Loucy (cell line): ENCODE measurements around the gene GTF2E1.

ENCODE experiments used
- EZH2phosphoT487 ChIP-seq: fragments of 200-600 bp; IDR thresholded peaks from 2 replicates; pipeline ENCODE4 v1.6.1; 2018; ENCODE audit warnings: antibody characterized with exemption, mild to moderate bottlenecking, moderate library complexity, borderline replicate concordance
- TF ChIP-seq, protein P1 (sequence below): fragments of 200-600 bp; sonication (generic); conservative IDR thresholded peaks from 2 replicates; pipeline ENCODE4 v1.5.1; 2014; ENCODE audit warnings: mild to moderate bottlenecking, antibody characterized with exemption, low read length

DNA sequence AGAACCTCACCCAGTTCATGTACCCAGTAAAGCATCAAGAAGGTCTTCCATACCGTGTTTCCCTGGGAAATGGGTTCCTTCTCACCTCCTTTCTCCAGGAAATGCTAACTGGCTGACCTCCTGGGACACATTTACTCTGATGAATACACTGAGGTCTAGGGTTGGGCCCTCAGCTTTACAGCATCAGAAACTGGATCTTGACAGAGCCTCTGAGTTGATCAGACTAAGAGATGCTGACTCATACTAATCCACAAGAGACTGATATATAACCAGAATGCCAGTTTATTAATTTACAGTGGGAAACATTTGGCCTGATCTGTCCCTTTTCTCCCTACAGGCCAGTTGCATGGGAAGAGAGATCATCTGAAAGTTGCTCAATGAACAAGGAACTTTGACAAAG, 55.8 kb downstream of the GTF2E1 start:
- TF ChIP-seq, protein P1, sequence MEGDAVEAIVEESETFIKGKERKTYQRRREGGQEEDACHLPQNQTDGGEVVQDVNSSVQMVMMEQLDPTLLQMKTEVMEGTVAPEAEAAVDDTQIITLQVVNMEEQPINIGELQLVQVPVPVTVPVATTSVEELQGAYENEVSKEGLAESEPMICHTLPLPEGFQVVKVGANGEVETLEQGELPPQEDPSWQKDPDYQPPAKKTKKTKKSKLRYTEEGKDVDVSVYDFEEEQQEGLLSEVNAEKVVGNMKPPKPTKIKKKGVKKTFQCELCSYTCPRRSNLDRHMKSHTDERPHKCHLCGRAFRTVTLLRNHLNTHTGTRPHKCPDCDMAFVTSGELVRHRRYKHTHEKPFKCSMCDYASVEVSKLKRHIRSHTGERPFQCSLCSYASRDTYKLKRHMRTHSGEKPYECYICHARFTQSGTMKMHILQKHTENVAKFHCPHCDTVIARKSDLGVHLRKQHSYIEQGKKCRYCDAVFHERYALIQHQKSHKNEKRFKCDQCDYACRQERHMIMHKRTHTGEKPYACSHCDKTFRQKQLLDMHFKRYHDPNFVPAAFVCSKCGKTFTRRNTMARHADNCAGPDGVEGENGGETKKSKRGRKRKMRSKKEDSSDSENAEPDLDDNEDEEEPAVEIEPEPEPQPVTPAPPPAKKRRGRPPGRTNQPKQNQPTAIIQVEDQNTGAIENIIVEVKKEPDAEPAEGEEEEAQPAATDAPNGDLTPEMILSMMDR: no peak
- no peak for TF ChIP-seq EZH2phosphoT487
